Gastrocnemius medialis (tissue), 4 donors: Measurements from ENCODE around the gene MSL1. TPM values are rescaled to one million over a fixed set of nuclear protein-coding genes. Genes with fewer than 3 reads are reported as not detected.
A peak's percentile ranks its signal among the peaks of the same experiment; 100 is the strongest.

ENCODE experiments used
- ATAC-seq, 2 donors: fragments of 150-250 bp; one replicate each; pipeline ENCODE4 v1.9.1; 2016
- DNase-seq, 2 donors: peaks; one replicate each; pipeline ENCODE4 v3.0.0-alpha.2; 2019
- H3K27ac ChIP-seq, 4 donors: fragments of 200-600 bp; sonication (generic); 1 replicate in 1 of 4; 2 replicates in 3 of 4; pipeline ENCODE4 v1.5.1; 2016 to 2018; ENCODE audit warnings: mild to moderate bottlenecking in 2 of 4, moderate library complexity in 1 of 4
- H3K27me3 ChIP-seq, 3 donors: fragments of 200-600 bp; sonication (generic) in 2 of 3; 1 replicate in 1 of 3; 2 replicates in 2 of 3; pipeline versions ENCODE4 v1.5.1 to v1.6.0; 2016 to 2019; ENCODE audit warnings: mild to moderate bottlenecking in 1 of 3, moderate library complexity in 1 of 3
- H3K36me3 ChIP-seq, 2 donors: fragments of 200-600 bp; sonication (generic) in 1 of 2; one replicate each; pipeline ENCODE4 v1.5.1; 2017 to 2018
- H3K4me1 ChIP-seq, 2 donors: fragments of 200-600 bp; sonication (generic) in 1 of 2; one replicate each; pipeline ENCODE4 v1.5.1; 2016 to 2017; ENCODE audit warnings: mild to moderate bottlenecking in 2 of 2
- H3K4me3 ChIP-seq, 4 donors: fragments of 200-600 bp; sonication (generic) in 3 of 4; 1 replicate in 1 of 4; 2 replicates in 3 of 4; pipeline ENCODE4 v1.5.1; 2016 to 2019; ENCODE audit warnings: mild to moderate bottlenecking in 2 of 4
- H3K9me3 ChIP-seq, 3 donors: fragments of 200-600 bp; sonication (generic) in 2 of 3; 1 replicate in 1 of 3; 2 replicates in 2 of 3; pipeline ENCODE4 v1.5.1; 2016 to 2019
- POLR2A ChIP-seq, 2 donors: fragments of 450-650 bp; IDR thresholded peaks; one replicate each; pipeline ENCODE4 v1.6.1; 2017; ENCODE audit warnings: antibody characterized with exemption in 2 of 2, mild to moderate bottlenecking in 2 of 2, moderate library complexity in 2 of 2
- in situ Hi-C, 4 donors: fragments of 200-750 bp; cut with MboI; loops; one replicate each; pipeline versions ENCODE4 v1.15.0 to v1.8.0; 2017; ENCODE audit warnings: low sequenced_read_pairs in 4 of 4
- intact Hi-C: fragments of 100-400 bp; cut with DNase I; formaldehyde crosslinking; loops from one replicate; pipeline ENCODE4 v1.15.1; 2023; ENCODE audit warnings: low total_unique reads
- total RNA-seq, 4 donors: library from RNA; depleted of rRNA; stranded (reverse); fragments of >200 nt; gene quantifications; one replicate each; pipeline versions ENCODE4 v1.1.0 to v1.2.3, GENCODE V29; 2016
- TF ChIP-seq, protein P1 (sequence below), 5 experiments: fragments of 450-650 bp in 3 of 5; fragments of 200-600 bp in 2 of 5; sonication (generic) in 2 of 5; IDR thresholded peaks in 4 of 5; conservative IDR thresholded peaks in 1 of 5; 1 replicate in 4 of 5; 2 replicates in 1 of 5; pipeline ENCODE4 v1.5.1; 2016 to 2019; ENCODE audit warnings: antibody characterized with exemption in 5 of 5, mild to moderate bottlenecking in 3 of 5, moderate library complexity in 3 of 5

The MSL1 gene
- total RNA-seq, 4 donors from 2014 or later: 75.7 to 96.3 (median 85.9) TPM

DNA sequence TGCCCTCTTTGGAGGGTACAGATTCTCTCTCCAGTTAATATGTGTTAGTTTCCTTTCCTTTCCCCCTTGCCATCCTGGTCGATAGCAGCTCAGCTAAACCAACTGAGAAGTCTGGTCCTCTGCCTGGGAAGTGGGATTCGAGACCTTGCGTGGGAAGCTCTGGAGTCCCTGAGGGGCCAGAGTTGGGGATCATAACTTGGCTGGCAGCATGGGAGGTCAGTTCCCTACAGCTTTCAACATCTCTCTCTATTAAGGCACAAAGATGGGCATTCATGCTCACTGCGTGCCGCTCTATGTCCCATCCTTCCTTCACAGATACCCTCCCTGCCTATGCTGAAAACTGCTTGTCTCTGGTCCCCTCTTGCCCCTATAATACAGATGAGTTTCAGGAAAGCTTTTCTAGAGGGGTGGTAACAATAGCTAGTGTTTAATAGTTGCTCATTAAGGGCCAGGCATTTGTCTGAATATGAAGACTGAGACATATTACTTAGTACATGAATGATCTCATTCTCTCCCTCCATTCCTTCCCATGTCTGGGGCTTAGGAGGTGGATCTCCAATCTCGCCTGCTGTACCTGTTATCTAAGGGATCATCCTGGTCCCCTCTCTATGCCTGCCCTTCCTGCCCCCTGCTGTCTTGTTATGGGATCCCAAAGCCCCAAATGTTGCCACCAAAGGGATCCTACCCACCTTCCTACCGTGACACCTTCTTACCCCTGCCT, 48.2 kb upstream of the MSL1 start:
- DNase-seq (no peak), ATAC-seq (no peak)
- Histone ChIP-seq H3K27ac (peak overlapping the region; percentile 100), H3K4me3 (no peak overlapping the region), H3K9me3 (no peaks in the 10 kb centered on the region), H3K27me3 (no peaks in the 10 kb centered on the region), H3K36me3 (peaks cover 0 to 16% of the 10 kb centered on the region in 2 donors), H3K4me1 (peaks cover 78 to 80% of the 10 kb centered on the region in 2 donors)
- intact Hi-C loops: loop anchor here (2.0 kb wide), 1 partner anchor 59 kb away; the partner anchor contains the start of gene CSF3
- TF ChIP-seq, protein P1, sequence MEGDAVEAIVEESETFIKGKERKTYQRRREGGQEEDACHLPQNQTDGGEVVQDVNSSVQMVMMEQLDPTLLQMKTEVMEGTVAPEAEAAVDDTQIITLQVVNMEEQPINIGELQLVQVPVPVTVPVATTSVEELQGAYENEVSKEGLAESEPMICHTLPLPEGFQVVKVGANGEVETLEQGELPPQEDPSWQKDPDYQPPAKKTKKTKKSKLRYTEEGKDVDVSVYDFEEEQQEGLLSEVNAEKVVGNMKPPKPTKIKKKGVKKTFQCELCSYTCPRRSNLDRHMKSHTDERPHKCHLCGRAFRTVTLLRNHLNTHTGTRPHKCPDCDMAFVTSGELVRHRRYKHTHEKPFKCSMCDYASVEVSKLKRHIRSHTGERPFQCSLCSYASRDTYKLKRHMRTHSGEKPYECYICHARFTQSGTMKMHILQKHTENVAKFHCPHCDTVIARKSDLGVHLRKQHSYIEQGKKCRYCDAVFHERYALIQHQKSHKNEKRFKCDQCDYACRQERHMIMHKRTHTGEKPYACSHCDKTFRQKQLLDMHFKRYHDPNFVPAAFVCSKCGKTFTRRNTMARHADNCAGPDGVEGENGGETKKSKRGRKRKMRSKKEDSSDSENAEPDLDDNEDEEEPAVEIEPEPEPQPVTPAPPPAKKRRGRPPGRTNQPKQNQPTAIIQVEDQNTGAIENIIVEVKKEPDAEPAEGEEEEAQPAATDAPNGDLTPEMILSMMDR (IDR thresholded peaks at IDR 0.05 in 4 of 5, conservative IDR thresholded peaks at IDR 0.05 in 1 of 5): no peak
- TF ChIP-seq POLR2A (IDR thresholded peaks at IDR 0.05): no peak
- in situ Hi-C loops: loop anchor here in 1 of 4 donors (5.0 kb wide), 1 partner anchor 34 kb away; no protein-coding TSS in a partner anchor

- H3K27ac ChIP-seq: peak overlapping the region; percentile 100
- intact Hi-C loops: loop anchor here (2.0 kb wide), 1 partner anchor 59 kb away; the partner anchor contains the start of gene CSF3
- no peaks in the 10 kb centered on the region for H3K27me3 ChIP-seq
- TF ChIP-seq, protein P1 (IDR thresholded peaks at IDR 0.05 in 4 of 5, conservative IDR thresholded peaks at IDR 0.05 in 1 of 5): no peak
- H3K9me3 ChIP-seq: no peaks in the 10 kb centered on the region
- no peak overlapping the region for H3K4me3 ChIP-seq
- H3K4me1 ChIP-seq: peaks cover 75 to 79% of the 10 kb centered on the region in 2 donors
- DNase-seq: no peak
- no peak for ATAC-seq
- in situ Hi-C loops: loop anchor here in 1 of 4 donors (5.0 kb wide), 1 partner anchor 33 kb away; no protein-coding TSS in a partner anchor
- peaks cover 0 to 20% of the 10 kb centered on the region in 2 donors for H3K36me3 ChIP-seq
Observed at GRCh38 chr17:40074175-40074512, 47.6 kb upstream of the MSL1 start.

DNA sequence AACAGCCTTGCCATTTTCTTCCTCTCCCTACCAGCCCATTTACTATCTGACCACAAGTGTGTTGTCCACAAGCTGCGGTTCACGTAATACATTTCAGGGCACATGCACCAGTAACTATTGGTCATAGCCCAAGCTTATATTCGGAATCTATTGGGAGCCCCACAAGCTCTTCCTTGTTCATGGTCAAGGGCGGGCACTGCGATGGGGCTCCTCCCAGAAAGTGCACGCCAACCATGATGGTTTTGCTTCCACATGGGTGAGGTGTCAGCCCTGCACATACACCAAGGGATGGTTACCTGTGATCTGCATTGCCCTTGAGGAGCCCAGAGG, 46.9 kb upstream of the MSL1 start:
- ATAC-seq: peak; percentile 5 to 6
- DNase-seq: no peak
- no peak for TF ChIP-seq POLR2A (IDR thresholded peaks at IDR 0.05)
- in situ Hi-C loops: loop anchor here in 1 of 4 donors (5.0 kb wide), 1 partner anchor 32 kb away; no protein-coding TSS in a partner anchor
- intact Hi-C loops: loop anchor here (1.0 to 2.0 kb wide), 2 partner anchors 13 to 60 kb away; partner anchors contain the start of genes CSF3 and THRA
- Histone ChIP-seq H3K4me3 (no peak overlapping the region), H3K9me3 (no peaks in the 10 kb centered on the region), H3K36me3 (peaks cover 0 to 20% of the 10 kb centered on the region in 2 donors), H3K27ac (peak overlapping the region; percentile 100), H3K4me1 (peaks cover 69 to 73% of the 10 kb centered on the region in 2 donors), H3K27me3 (no peaks in the 10 kb centered on the region)

GRCh38 chr17:40075201-40075941, 46.4 kb upstream of the MSL1 start:
- DNase-seq (peak; percentile 77 to 91), ATAC-seq (peak; percentile 46 to 65)
- intact Hi-C loops (loop anchor here (1.0 to 2.0 kb wide), 2 partner anchors 13 to 61 kb away; partner anchors contain the start of genes CSF3 and THRA), in situ Hi-C loops (no loop called here)
- peaks cover 0 to 20% of the 10 kb centered on the region in 2 donors for H3K36me3 ChIP-seq
- H3K4me1 ChIP-seq: peaks cover 63 to 68% of the 10 kb centered on the region in 2 donors
- no peaks in the 10 kb centered on the region for H3K9me3 ChIP-seq
- peak overlapping the region; percentile 100 for H3K27ac ChIP-seq
- peak overlapping the region in 3 of 4 donors; percentile 14 to 21 (median 18) for H3K4me3 ChIP-seq
- no peak for TF ChIP-seq POLR2A (IDR thresholded peaks at IDR 0.05)
- TF ChIP-seq, protein P1 (IDR thresholded peaks at IDR 0.05 in 4 of 5, conservative IDR thresholded peaks at IDR 0.05 in 1 of 5): peak; percentile 92 to 98 (median 97)
- H3K27me3 ChIP-seq: no peaks in the 10 kb centered on the region
